ENCODE measurements around the gene RIN3. TPM values are rescaled to one million over a fixed set of nuclear protein-coding genes. Genes with fewer than 3 reads are reported as not detected.

The RIN3 gene
- total RNA-seq, 1 experiment from 2014 or later = 14.8 TPM

GRCh38 chr14:92696366-92696765 lies 182.8 kb downstream of the RIN3 start:
- POLR2A ChIA-PET (ENCODE audit: unreplicated experiment) = no interaction called here

DNA sequence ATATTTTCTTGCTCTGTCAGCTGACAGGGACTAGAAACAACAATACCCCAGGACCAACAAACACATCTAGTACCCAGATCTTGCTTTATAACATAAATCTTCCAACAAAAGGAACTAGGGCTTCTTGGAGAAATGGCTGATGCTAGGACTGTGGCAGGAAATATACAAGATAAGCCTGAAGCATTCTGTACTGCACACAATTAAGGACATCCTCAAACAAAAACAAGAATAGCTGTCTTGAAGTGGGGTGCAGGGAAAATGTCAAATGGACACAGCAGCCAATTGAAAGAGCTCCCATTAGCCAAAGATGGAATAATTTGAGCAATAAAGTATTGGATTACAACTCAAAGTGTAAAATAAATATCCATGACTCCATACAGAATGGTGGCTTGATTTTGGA lies 184.8 kb downstream of the RIN3 start:
- Histone ChIP-seq H2AFZ (no peak overlapping the region), H3K79me2 (ENCODE audit: low read depth) (no peaks in the 10 kb centered on the region), H3K36me3 (ENCODE audit: low read depth) (no peaks in the 10 kb centered on the region), H3K27me3 (ENCODE audit: insufficient read depth, low read depth) (no peaks in the 10 kb centered on the region), H4K20me1 (ENCODE audit: insufficient read depth) (no peaks in the 10 kb centered on the region), H3K9me3 (ENCODE audit: insufficient read depth, low read depth) (no peaks in the 10 kb centered on the region; the same call in 1 of the 2 replicates), H3K4me2 (no peak overlapping the region), H3K4me3 (no peak overlapping the region), H3F3A (ENCODE audit: insufficient read depth, low read depth) (peaks cover 5% of the 10 kb centered on the region), H3K4me1 (replicated peaks; ENCODE audit: insufficient read depth) (no peaks in the 10 kb centered on the region), H3K9me2 (ENCODE audit: insufficient read depth) (no peaks in the 10 kb centered on the region), H3K27ac (no peak overlapping the region)
- ChIA-PET CTCF (no interaction called here), POLR2A (ENCODE audit: unreplicated experiment) (no interaction called here)
- no peak for DNase-seq
- intact Hi-C loops (cut with micrococcal nuclease; ENCODE audit: unreplicated experiment) = no loop called here
- BruUV-seq (replicated peaks) = no TSS peak
- no peak for TF ChIP-seq EZH2 (IDR thresholded peaks at IDR 0.05; ENCODE audit: low read depth)
- TF ChIP-seq, protein P1, sequence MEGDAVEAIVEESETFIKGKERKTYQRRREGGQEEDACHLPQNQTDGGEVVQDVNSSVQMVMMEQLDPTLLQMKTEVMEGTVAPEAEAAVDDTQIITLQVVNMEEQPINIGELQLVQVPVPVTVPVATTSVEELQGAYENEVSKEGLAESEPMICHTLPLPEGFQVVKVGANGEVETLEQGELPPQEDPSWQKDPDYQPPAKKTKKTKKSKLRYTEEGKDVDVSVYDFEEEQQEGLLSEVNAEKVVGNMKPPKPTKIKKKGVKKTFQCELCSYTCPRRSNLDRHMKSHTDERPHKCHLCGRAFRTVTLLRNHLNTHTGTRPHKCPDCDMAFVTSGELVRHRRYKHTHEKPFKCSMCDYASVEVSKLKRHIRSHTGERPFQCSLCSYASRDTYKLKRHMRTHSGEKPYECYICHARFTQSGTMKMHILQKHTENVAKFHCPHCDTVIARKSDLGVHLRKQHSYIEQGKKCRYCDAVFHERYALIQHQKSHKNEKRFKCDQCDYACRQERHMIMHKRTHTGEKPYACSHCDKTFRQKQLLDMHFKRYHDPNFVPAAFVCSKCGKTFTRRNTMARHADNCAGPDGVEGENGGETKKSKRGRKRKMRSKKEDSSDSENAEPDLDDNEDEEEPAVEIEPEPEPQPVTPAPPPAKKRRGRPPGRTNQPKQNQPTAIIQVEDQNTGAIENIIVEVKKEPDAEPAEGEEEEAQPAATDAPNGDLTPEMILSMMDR (conservative IDR thresholded peaks at IDR 0.05) = no peak

More at GRCh38 chr14:92696366-92696765, 182.8 kb downstream of the RIN3 start:
- Histone ChIP-seq H3K4me2 (no peak overlapping the region), H3K4me3 (no peak overlapping the region), H2AFZ (no peak overlapping the region), H3K79me2 (ENCODE audit: low read depth) (no peaks in the 10 kb centered on the region), H3F3A (ENCODE audit: insufficient read depth, low read depth) (peaks cover 17% of the 10 kb centered on the region), H3K9me2 (ENCODE audit: insufficient read depth) (no peaks in the 10 kb centered on the region), H3K9me3 (ENCODE audit: insufficient read depth, low read depth) (no peaks in the 10 kb centered on the region; the same call in 1 of the 2 replicates), H3K36me3 (ENCODE audit: low read depth) (no peaks in the 10 kb centered on the region), H4K20me1 (ENCODE audit: insufficient read depth) (no peaks in the 10 kb centered on the region), H3K27ac (no peak overlapping the region), H3K27me3 (ENCODE audit: insufficient read depth, low read depth) (no peaks in the 10 kb centered on the region), H3K4me1 (replicated peaks; ENCODE audit: insufficient read depth) (no peaks in the 10 kb centered on the region)
- no TSS peak for BruUV-seq (replicated peaks)
- CTCF ChIA-PET = interaction anchor here (0.7 kb wide), 1 partner anchor 30 kb away, joined by 5 read pairs; no protein-coding TSS in a partner anchor
- intact Hi-C loops (cut with micrococcal nuclease; ENCODE audit: unreplicated experiment) = no loop called here
- no peak for DNase-seq
- TF ChIP-seq, protein P1 (conservative IDR thresholded peaks at IDR 0.05) = no peak
- TF ChIP-seq EZH2 (IDR thresholded peaks at IDR 0.05; ENCODE audit: low read depth) = no peak

DNA sequence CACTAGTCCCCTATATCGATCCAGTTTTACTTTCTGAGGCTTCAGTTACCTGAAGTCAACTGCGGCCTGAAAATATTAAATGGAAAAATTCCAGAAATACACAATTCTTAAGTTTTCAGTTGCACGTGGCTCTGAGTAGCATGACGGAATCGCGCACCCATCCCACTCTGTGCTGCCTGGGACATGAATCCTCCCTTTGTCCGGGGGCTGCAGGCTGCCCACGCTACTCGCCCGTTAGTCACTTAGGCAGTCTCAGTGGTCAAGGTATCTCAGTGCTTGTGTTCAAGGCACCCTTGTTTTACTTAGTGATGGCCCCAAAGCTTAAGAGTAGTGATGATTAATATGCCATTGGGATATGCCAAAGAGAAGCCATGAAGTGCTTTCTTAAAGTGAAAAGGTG lies 188.2 kb downstream of the RIN3 start:
- POLR2A ChIA-PET (ENCODE audit: unreplicated experiment) = no interaction called here

More for the DNA sequence above, 188.2 kb downstream of the RIN3 start:
- Histone ChIP-seq H3K9me3 (ENCODE audit: insufficient read depth, low read depth) (no peaks in the 10 kb centered on the region; the same call in 1 of the 2 replicates), H2AFZ (no peak overlapping the region), H4K20me1 (ENCODE audit: insufficient read depth) (no peaks in the 10 kb centered on the region), H3K9me2 (ENCODE audit: insufficient read depth) (no peaks in the 10 kb centered on the region), H3K27me3 (ENCODE audit: insufficient read depth, low read depth) (no peaks in the 10 kb centered on the region), H3K4me1 (replicated peaks; ENCODE audit: insufficient read depth) (no peaks in the 10 kb centered on the region), H3K36me3 (ENCODE audit: low read depth) (no peaks in the 10 kb centered on the region), H3K79me2 (ENCODE audit: low read depth) (no peaks in the 10 kb centered on the region), H3K4me2 (no peak overlapping the region), H3K27ac (no peak overlapping the region), H3F3A (ENCODE audit: insufficient read depth, low read depth) (no peaks in the 10 kb centered on the region; the same call in 1 of the 2 replicates), H3K4me3 (no peak overlapping the region)
- CTCF ChIA-PET = interaction anchor here (0.5 kb wide), 1 partner anchor 13 kb away, joined by 6 read pairs; no protein-coding TSS in a partner anchor
- BruUV-seq (replicated peaks) = no TSS peak
- intact Hi-C loops (cut with micrococcal nuclease; ENCODE audit: unreplicated experiment) = no loop called here
- no peak for DNase-seq
- TF ChIP-seq EZH2 (IDR thresholded peaks at IDR 0.05; ENCODE audit: low read depth) = no peak
- TF ChIP-seq, protein P1 (conservative IDR thresholded peaks at IDR 0.05) = no peak
